Measurements from ENCODE around the gene PLP1. TPM values are rescaled to one million over a fixed set of nuclear protein-coding genes. Genes with fewer than 3 reads are reported as not detected.

PLP1 gene, protein sequence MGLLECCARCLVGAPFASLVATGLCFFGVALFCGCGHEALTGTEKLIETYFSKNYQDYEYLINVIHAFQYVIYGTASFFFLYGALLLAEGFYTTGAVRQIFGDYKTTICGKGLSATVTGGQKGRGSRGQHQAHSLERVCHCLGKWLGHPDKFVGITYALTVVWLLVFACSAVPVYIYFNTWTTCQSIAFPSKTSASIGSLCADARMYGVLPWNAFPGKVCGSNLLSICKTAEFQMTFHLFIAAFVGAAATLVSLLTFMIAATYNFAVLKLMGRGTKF
- 1 to 10 TPM in 3 of 4 donors, under 1 TPM in 1; 0.98 to 1.3 (median 1.2) TPM for total RNA-seq

DNA sequence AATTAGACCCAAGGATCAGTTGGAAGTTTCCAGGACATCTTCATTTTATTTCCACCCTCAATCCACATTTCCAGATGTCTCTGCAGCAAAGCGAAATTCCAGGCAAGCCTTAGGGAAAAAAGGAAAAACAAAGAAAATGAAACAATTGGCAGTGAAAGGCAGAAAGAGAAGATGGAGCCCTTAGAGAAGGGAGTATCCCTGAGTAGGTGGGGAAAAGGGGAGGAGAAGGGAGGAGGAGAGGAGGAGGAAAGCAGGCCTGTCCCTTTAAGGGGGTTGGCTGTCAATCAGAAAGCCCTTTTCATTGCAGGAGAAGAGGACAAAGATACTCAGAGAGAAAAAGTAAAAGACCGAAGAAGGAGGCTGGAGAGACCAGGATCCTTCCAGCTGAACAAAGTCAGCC, at the start of gene PLP1:
TSS of gene PLP1 (plus strand) at position 295 of the 400 bp plus-strand sequence. CDS start 156 bp downstream, outside the sequence.
- TF ChIP-seq, protein P1, sequence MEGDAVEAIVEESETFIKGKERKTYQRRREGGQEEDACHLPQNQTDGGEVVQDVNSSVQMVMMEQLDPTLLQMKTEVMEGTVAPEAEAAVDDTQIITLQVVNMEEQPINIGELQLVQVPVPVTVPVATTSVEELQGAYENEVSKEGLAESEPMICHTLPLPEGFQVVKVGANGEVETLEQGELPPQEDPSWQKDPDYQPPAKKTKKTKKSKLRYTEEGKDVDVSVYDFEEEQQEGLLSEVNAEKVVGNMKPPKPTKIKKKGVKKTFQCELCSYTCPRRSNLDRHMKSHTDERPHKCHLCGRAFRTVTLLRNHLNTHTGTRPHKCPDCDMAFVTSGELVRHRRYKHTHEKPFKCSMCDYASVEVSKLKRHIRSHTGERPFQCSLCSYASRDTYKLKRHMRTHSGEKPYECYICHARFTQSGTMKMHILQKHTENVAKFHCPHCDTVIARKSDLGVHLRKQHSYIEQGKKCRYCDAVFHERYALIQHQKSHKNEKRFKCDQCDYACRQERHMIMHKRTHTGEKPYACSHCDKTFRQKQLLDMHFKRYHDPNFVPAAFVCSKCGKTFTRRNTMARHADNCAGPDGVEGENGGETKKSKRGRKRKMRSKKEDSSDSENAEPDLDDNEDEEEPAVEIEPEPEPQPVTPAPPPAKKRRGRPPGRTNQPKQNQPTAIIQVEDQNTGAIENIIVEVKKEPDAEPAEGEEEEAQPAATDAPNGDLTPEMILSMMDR (IDR thresholded peaks at IDR 0.05; ENCODE audit: low read depth), result no peak

DNA sequence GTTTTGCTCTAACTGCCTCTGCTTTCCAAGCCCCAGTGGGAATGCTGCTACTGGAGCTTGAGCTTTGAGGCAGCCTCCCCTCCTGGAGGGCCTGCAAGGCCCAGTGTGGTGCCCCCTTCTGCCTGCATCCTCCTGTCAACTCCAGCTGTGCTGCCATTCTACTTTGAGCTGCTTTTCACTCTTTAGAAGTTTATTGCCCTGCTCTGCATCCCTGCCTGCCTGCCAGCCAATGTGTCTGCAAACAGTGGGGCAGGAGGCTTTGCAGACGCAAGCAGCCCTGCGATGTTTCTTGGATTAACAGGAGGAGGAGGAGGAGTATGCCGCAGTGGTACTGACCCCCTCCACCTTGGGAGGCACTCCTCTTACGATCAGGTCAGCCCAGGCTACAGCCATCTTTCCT, 49.5 kb upstream of the PLP1 start:
- TF ChIP-seq, protein P1 (IDR thresholded peaks at IDR 0.05; ENCODE audit: low read depth), result no peak

DNA sequence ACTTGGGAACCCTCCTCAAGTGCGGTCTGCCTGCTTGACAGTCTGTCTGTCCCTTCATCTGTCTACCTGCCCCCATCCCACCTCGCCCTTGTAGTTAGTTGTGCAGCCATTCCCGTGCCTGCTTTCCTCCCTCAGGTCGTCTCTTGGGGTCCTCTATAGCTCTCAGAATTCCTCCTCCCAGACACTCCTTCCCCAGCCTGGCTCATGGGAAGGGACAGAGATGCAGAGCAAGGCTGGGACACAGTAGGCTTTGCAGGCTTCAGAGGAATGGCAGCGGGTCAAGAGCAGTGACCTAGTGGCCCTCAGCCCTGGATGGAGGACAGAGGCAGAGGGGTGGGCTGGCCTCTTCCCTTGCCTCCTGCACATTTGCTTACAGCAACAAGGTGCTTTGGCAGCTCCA, 47.6 kb upstream of the PLP1 start:
- TF ChIP-seq, protein P1 (IDR thresholded peaks at IDR 0.05; ENCODE audit: low read depth), result no peak

DNA sequence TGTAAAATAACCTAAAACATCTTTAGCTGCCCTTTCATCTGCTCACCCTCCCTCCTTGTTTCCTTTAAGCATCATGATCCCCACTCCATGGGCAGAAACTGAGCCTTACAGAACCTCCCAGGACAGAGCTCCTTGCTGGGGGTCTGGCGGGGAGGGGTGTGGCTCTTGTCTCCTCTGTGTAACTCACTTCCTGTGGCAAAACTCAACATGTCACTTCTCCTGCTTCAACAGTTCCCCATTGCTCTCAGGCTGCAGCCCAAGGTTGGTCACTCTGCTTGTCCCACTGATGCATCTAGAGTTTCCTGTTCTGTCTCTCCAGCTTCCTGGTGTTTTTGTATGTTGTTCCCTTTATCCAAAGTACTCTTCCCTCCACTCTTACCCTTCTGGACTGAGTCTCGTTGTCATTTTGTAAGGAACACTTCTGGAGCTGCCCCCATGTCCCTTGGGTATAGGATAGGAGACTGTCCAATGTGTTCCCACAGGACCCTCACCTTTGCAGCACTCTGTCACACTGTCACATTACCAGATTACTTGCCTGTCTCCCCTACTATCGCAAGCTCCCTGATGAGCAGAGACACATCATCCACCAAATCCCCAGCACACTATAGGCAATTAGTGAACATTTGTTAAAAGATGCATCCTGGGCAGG, 46.4 kb upstream of the PLP1 start:
- TF ChIP-seq, protein P1 (IDR thresholded peaks at IDR 0.05; ENCODE audit: low read depth), result no peak

DNA sequence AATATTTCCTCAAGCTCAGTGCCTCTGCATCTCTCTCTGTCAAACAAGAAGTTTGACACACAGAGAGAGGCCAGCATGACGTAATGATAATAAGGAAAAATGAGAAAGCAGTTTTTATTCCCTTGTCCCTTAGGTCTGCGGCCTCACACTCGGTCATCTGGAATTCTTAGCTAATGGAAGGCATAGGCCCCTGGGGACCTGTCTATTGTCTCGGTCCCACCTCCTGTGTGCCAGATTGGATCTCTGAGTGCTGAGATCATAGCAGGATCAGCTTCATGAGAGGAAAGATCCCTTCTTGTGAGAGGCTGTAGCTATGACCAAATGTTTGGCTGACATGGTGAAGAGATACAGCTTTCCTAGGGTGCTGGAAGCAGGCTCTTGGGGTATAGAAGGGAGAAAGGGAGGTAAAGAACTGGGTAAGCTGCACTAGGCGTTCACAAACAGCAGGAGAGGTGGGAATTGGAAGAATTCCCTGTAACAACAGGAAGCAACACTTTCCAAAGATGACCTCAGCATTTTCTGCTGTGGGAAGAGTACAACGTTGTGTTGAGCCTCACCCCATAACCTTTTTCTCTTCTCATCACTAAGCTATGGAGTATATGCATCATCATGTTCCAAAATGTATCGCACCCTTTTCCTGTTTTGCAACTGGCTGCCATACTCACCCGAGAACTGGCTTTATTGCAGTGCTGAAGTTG, 45.7 kb upstream of the PLP1 start:
- TF ChIP-seq, protein P1 (IDR thresholded peaks at IDR 0.05; ENCODE audit: low read depth), result no peak

DNA sequence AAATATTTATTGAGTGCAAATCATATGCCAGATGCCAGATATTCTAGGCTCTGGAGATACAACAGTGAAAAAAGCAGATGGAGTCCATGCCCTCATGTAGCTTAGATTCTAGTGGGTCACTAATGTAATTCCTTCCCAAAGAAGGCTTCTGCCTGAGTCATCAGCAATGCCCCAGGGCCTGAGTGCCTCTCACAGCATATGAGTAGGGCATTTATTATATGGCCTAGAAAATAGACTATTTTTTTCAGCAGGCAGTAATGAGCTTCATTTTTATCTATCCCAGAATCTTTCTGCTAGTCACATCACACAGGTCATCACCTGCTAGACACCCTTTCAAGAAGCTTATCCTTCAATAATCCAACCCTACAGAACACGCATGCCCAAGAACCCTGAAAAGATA, 43.6 kb upstream of the PLP1 start:
- TF ChIP-seq, protein P1 (IDR thresholded peaks at IDR 0.05; ENCODE audit: low read depth), result no peak

DNA sequence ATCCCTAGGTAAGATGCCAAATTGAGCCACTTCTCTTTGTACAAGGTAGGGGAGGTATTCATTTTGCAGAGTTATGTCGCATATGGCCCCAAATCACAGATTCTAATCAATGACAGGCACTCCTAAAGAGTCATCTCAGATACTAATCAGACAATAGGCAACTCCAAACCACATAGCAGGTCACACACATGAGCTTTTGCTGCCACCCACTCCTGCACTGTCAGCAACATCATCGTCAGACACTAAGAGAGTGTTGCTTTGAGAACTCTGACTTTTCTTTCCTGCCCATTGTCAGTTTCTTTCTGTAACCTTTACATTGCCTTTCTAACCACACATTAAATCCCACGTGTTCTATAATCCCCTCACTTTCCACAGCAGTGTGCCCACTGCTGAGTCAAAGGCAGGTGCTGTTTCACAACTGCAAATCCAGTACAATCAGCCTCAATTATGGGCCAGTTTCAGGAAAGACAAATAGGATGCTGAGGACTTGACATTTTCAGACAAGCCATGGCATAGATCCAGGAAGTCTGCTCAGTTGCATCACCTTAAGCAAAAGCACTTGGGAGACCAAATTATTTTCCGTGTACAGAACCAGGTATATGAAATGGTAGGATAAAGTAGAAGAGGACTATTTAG, 42.4 kb upstream of the PLP1 start:
- TF ChIP-seq, protein P1 (IDR thresholded peaks at IDR 0.05; ENCODE audit: low read depth), result no peak
